LNCaP clone FGC (cell line): ENCODE results near the gene TNIP3.
A peak's percentile ranks its signal among the peaks of the same experiment; 100 is the strongest.

ENCODE experiments used
- DNase-seq: peaks from one replicate; pipeline ENCODE4 v3.0.0-alpha.2; 2011; ENCODE audit warnings: low read depth
- H3K4me3 ChIP-seq: 2 replicates; pipeline ENCODE4 v1.5.1; 2011; ENCODE audit warnings: mild to moderate bottlenecking, low read depth, low read length, control low read depth
- CTCF ChIP-seq: IDR thresholded peaks from 2 replicates; pipeline ENCODE4 v1.5.1; 2012; ENCODE audit warnings: mild to moderate bottlenecking; ENCODE audit not compliant: control insufficient read depth, insufficient read depth; ENCODE audit errors: extremely low read depth

The TNIP3 gene

GRCh38 chr4:121199742-121200561 lies 35.8 kb upstream of the TNIP3 start:
- DNase-seq, result no peak
- H3K4me3 ChIP-seq, result no peak overlapping the region

GRCh38 chr4:121198251-121198650 lies 34.1 kb upstream of the TNIP3 start:
- no peak for TF ChIP-seq CTCF
- no peak overlapping the region for H3K4me3 ChIP-seq
- DNase-seq, result no peak

More at GRCh38 chr4:121199742-121200561, 35.8 kb upstream of the TNIP3 start:
- no peak for TF ChIP-seq CTCF

GRCh38 chr4:121195649-121196048 lies 31.5 kb upstream of the TNIP3 start:
- no peak overlapping the region for H3K4me3 ChIP-seq
- TF ChIP-seq CTCF, result no peak
- DNase-seq, result no peak

GRCh38 chr4:121192480-121192879 lies 28.4 kb upstream of the TNIP3 start:
- no peak overlapping the region for H3K4me3 ChIP-seq
- TF ChIP-seq CTCF, result peak; percentile 83
- no peak for DNase-seq

GRCh38 chr4:121192013-121192412 lies 27.9 kb upstream of the TNIP3 start:
- DNase-seq, result no peak
- H3K4me3 ChIP-seq, result no peak overlapping the region
- TF ChIP-seq CTCF, result no peak

GRCh38 chr4:121191361-121191760 lies 27.2 kb upstream of the TNIP3 start:
- DNase-seq, result no peak
- H3K4me3 ChIP-seq, result no peak overlapping the region
- TF ChIP-seq CTCF, result no peak

GRCh38 chr4:121190389-121190788 lies 26.3 kb upstream of the TNIP3 start:
- TF ChIP-seq CTCF, result no peak
- no peak for DNase-seq
- H3K4me3 ChIP-seq, result no peak overlapping the region
